ENCODE results near the gene KLF17. TPM values are rescaled to one million over a fixed set of nuclear protein-coding genes. Genes with fewer than 3 reads are reported as not detected.

Gene KLF17
- total and polyA plus RNA-seq, 9 donors, result 0.05 to 0.40 (median 0.16) TPM; not detected in 5

- H3K4me3 ChIP-seq, result no peak overlapping the region
- H3K27me3 ChIP-seq, result no peaks in the 10 kb centered on the region
- H3K27ac ChIP-seq, result no peak overlapping the region
- no peaks in the 10 kb centered on the region for H3K4me1 ChIP-seq (ENCODE audit: insufficient read depth)
- TF ChIP-seq EP300 (IDR thresholded peaks at IDR 0.05) (no peak), POLR2A (IDR thresholded peaks at IDR 0.05) (no peak), CTCF (IDR thresholded peaks at IDR 0.05) (no peak)
- no peaks in the 10 kb centered on the region for H3K36me3 ChIP-seq
- no peaks in the 10 kb centered on the region for H3K9me3 ChIP-seq
- WGBS, 3 donors, result 58 to 62% (median 60%) methylated on average over 6 of the region's 6 CpGs
- intact Hi-C loops (cut with DNase I), result no loop called here
- no peak for DNase-seq
Measured at GRCh38 chr1:44151332-44151731, 32.7 kb downstream of the KLF17 start.

GRCh38 chr1:44151808-44152207 lies 33.2 kb downstream of the KLF17 start:
- Histone ChIP-seq H3K36me3 (no peaks in the 10 kb centered on the region), H3K4me3 (no peak overlapping the region), H3K9me3 (no peaks in the 10 kb centered on the region), H3K27me3 (no peaks in the 10 kb centered on the region), H3K4me1 (ENCODE audit: insufficient read depth) (no peaks in the 10 kb centered on the region), H3K27ac (no peak overlapping the region)
- intact Hi-C loops (cut with DNase I), result no loop called here
- 4 to 7% (median 7%) methylated on average over 1 of the region's 1 CpG for WGBS, 3 donors
- DNase-seq, result no peak
- TF ChIP-seq EP300 (IDR thresholded peaks at IDR 0.05), result no peak
- TF ChIP-seq CTCF (IDR thresholded peaks at IDR 0.05), result no peak
- TF ChIP-seq POLR2A (IDR thresholded peaks at IDR 0.05), result no peak

GRCh38 chr1:44152692-44153091 lies 34.1 kb downstream of the KLF17 start:
- Histone ChIP-seq H3K27me3 (no peaks in the 10 kb centered on the region), H3K36me3 (no peaks in the 10 kb centered on the region), H3K9me3 (no peaks in the 10 kb centered on the region), H3K4me1 (ENCODE audit: insufficient read depth) (no peaks in the 10 kb centered on the region), H3K4me3 (no peak overlapping the region), H3K27ac (no peak overlapping the region)
- TF ChIP-seq CTCF (IDR thresholded peaks at IDR 0.05) (no peak), EP300 (IDR thresholded peaks at IDR 0.05) (no peak), POLR2A (IDR thresholded peaks at IDR 0.05) (no peak)
- intact Hi-C loops (cut with DNase I), result no loop called here
- WGBS, 3 donors, result 67 to 89% (median 83%) methylated on average over 1 of the region's 1 CpG
- DNase-seq, result no peak

GRCh38 chr1:44154049-44154448 lies 35.4 kb downstream of the KLF17 start:
- H3K27me3 ChIP-seq, result no peaks in the 10 kb centered on the region
- no peaks in the 10 kb centered on the region for H3K36me3 ChIP-seq
- intact Hi-C loops (cut with DNase I), result no loop called here
- H3K27ac ChIP-seq, result no peak overlapping the region
- no peaks in the 10 kb centered on the region for H3K4me1 ChIP-seq (ENCODE audit: insufficient read depth)
- no peak for TF ChIP-seq POLR2A (IDR thresholded peaks at IDR 0.05)
- TF ChIP-seq CTCF (IDR thresholded peaks at IDR 0.05), result no peak
- no peak for TF ChIP-seq EP300 (IDR thresholded peaks at IDR 0.05)
- H3K4me3 ChIP-seq, result no peak overlapping the region
- no peak for DNase-seq
- no peaks in the 10 kb centered on the region for H3K9me3 ChIP-seq
- 84 to 91% (median 90%) methylated on average over 3 of the region's 3 CpGs for WGBS, 3 donors

GRCh38 chr1:44157903-44158302 lies 39.3 kb downstream of the KLF17 start:
- Histone ChIP-seq H3K4me3 (no peak overlapping the region), H3K9me3 (no peaks in the 10 kb centered on the region), H3K36me3 (no peaks in the 10 kb centered on the region), H3K4me1 (ENCODE audit: insufficient read depth) (no peaks in the 10 kb centered on the region), H3K27me3 (no peaks in the 10 kb centered on the region), H3K27ac (no peak overlapping the region)
- DNase-seq, result no peak
- intact Hi-C loops (cut with DNase I), result no loop called here
- TF ChIP-seq POLR2A (IDR thresholded peaks at IDR 0.05) (no peak), CTCF (IDR thresholded peaks at IDR 0.05) (no peak), EP300 (IDR thresholded peaks at IDR 0.05) (no peak)
- WGBS, 3 donors, result 81 to 88% (median 86%) methylated on average over 1 of the region's 1 CpG

Data from ovary (tissue), 9 donors.